Esophagus muscularis mucosa (tissue), 3 donors: Measurements from ENCODE around the gene MBOAT2.

Experiments
- POLR2AphosphoS5 ChIP-seq, 2 donors: sonication (generic); formaldehyde crosslinking; IDR thresholded peaks; one replicate each; pipeline ENCODE4 v1.6.1; 2017; ENCODE audit warnings: antibody characterized with exemption in 2 of 2
- TF ChIP-seq, protein P1 (sequence below), 3 experiments: fragments of 200-600 bp in 2 of 3; fragments of 450-650 bp in 1 of 3; sonication (generic) in 2 of 3; IDR thresholded peaks; one replicate each; pipeline ENCODE4 v1.5.1; 2017 to 2019; ENCODE audit warnings: antibody characterized with exemption in 3 of 3, mild to moderate bottlenecking in 2 of 3, moderate library complexity in 1 of 3

DNA sequence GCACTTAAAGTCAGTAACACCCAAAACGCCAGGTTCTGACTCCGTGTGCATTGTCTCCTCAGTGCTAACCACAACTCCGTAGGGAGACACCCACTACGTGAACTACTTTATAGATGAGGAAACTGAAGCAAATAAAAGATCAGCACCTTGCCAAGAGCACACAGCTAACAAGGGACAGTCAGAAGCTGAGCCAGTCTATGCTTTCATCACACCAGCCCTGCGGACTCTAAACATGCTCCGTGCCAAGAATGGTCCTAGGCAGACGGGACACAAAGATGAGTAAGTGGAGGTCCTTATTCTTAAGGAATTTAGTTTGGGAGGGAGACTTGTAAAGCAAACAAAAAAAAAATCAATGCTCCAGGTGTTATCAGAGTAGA lies 9.6 kb downstream of the MBOAT2 start:
- TF ChIP-seq, protein P1, sequence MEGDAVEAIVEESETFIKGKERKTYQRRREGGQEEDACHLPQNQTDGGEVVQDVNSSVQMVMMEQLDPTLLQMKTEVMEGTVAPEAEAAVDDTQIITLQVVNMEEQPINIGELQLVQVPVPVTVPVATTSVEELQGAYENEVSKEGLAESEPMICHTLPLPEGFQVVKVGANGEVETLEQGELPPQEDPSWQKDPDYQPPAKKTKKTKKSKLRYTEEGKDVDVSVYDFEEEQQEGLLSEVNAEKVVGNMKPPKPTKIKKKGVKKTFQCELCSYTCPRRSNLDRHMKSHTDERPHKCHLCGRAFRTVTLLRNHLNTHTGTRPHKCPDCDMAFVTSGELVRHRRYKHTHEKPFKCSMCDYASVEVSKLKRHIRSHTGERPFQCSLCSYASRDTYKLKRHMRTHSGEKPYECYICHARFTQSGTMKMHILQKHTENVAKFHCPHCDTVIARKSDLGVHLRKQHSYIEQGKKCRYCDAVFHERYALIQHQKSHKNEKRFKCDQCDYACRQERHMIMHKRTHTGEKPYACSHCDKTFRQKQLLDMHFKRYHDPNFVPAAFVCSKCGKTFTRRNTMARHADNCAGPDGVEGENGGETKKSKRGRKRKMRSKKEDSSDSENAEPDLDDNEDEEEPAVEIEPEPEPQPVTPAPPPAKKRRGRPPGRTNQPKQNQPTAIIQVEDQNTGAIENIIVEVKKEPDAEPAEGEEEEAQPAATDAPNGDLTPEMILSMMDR (IDR thresholded peaks at IDR 0.05) = no peak
- no peak for TF ChIP-seq POLR2AphosphoS5 (IDR thresholded peaks at IDR 0.05)
